Adrenal gland (tissue), 12 donors: Measurements from ENCODE around the gene DDAH2. TPM values are rescaled to one million over a fixed set of nuclear protein-coding genes. Genes with fewer than 3 reads are reported as not detected.

Source experiments
- DNase-seq, 7 donors: peaks; one replicate each; pipeline ENCODE4 v3.0.0-alpha.2; 2019 to 2020
- H3K27ac ChIP-seq, 5 donors: fragments of 200-600 bp; sonication (generic) in 4 of 5; 1 replicate in 3 of 5; 2 replicates in 2 of 5; pipeline versions ENCODE4 v1.5.1 to v1.8.0; 2016 to 2020; ENCODE audit warnings: mild to moderate bottlenecking in 1 of 5
- H3K27me3 ChIP-seq: fragments of 200-600 bp; 2 replicates; pipeline ENCODE4 v1.8.0; 2021
- H3K36me3 ChIP-seq, 2 donors: fragments of 200-600 bp; replicated peaks in 1 of 2; 1 replicate in 1 of 2; 2 replicates in 1 of 2; pipeline versions ENCODE4 v1.5.1 to v1.8.0; 2018 to 2022
- H3K4me1 ChIP-seq, 2 donors: fragments of 200-600 bp; replicated peaks in 1 of 2; 1 replicate in 1 of 2; 2 replicates in 1 of 2; pipeline versions ENCODE4 v1.5.1 to v1.8.0; 2018 to 2021
- H3K4me3 ChIP-seq, 4 donors: fragments of 200-600 bp; sonication (generic) in 3 of 4; one replicate each; pipeline ENCODE4 v1.5.1; 2016 to 2018
- H3K9me3 ChIP-seq, 3 donors: fragments of 200-600 bp; sonication (generic) in 1 of 3; replicated peaks in 1 of 3; 1 replicate in 2 of 3; 2 replicates in 1 of 3; pipeline versions ENCODE4 v1.5.1 to v1.8.0; 2016 to 2021
- CTCF ChIP-seq, 6 experiments: fragments of 450-650 bp in 4 of 6; fragments of 200-600 bp in 2 of 6; sonication (generic) in 1 of 6; IDR thresholded peaks; 1 replicate in 5 of 6; 2 replicates in 1 of 6; pipeline versions ENCODE4 v1.5.1 to v1.8.0; 2016 to 2021; ENCODE audit warnings: antibody characterized with exemption in 6 of 6, mild to moderate bottlenecking in 2 of 6, moderate library complexity in 1 of 6
- POLR2A ChIP-seq, 2 donors: fragments of 450-650 bp; IDR thresholded peaks; one replicate each; pipeline ENCODE4 v1.6.1; 2017; ENCODE audit warnings: antibody characterized with exemption in 2 of 2, mild to moderate bottlenecking in 2 of 2, moderate library complexity in 1 of 2
- WGBS, 4 donors: extraction: QIAGEN DNeasy Blood & Tissue Kit in 2 of 4; methylation state at CpG; one replicate each; pipeline versions ENCODE4 v1.1.5 to v1.1.7; 2013 to 2017; 5-methylcytosine and 5-hydroxymethylcytosine counted together
- intact Hi-C, 2 donors: fragments of 100-400 bp; cut with DNase I; formaldehyde crosslinking; loops; one replicate each; pipeline versions ENCODE4 v1.14.1 to v1.15.0; 2022 to 2023
- microRNA-seq, 3 donors: library from miRNA; unstranded; fragments of <30 nt; microRNA quantifications; one replicate each; pipeline ENCODE4, GENCODE V29; 2017 to 2020
- polyA plus RNA-seq, 3 donors: library from polyadenylated mRNA; stranded (reverse); fragments of 200-250 nt in 2 of 3; fragments of 350-450 nt in 1 of 3; fragmentation: Illumina TruSeq in 1 of 3; extraction: RNeasy Lipid Tissue Mini Kit (QIAGEN cat#74804) in 1 of 3; gene quantifications; one replicate each; pipeline ENCODE4 v1.2.3, GENCODE V29; 2013 to 2014
- small RNA-seq, 2 donors: library from RNA; depleted of rRNA; stranded (forward); fragments of <200 nt; gene quantifications; one replicate each; pipeline ENCODE3, GENCODE V24; 2016
- total RNA-seq, 9 donors: library from RNA; depleted of rRNA in 4 of 9; stranded (reverse); fragments of >200 nt in 4 of 9; fragments of 120-200 nt in 1 of 9; fragmentation: NEBNext Ultra II Directional in 1 of 9; extraction: Animal tissue kit (Norgen Biotek cat#: 25700) in 1 of 9; gene quantifications; one replicate each; pipeline versions ENCODE4 v1.1.0 to v1.2.4, GENCODE V29; 2013 to 2023
- donor health status: healthy with polysubstance abuse.
- donor health status: Bipolar disorder and iron deficiency.
- donor health status: DM: yes; HTN: yes; CAD: no.
- donor health status: DM: no; HTN: no; CAD: no.
- donor health status: DM: no; HTN: no; CAD: no.
- donor health status: DM: yes; HTN: yes; CAD: no.

The DDAH2 gene
- total and polyA plus RNA-seq, 12 donors: 6.4 to 202 (median 33.1) TPM

DNA sequence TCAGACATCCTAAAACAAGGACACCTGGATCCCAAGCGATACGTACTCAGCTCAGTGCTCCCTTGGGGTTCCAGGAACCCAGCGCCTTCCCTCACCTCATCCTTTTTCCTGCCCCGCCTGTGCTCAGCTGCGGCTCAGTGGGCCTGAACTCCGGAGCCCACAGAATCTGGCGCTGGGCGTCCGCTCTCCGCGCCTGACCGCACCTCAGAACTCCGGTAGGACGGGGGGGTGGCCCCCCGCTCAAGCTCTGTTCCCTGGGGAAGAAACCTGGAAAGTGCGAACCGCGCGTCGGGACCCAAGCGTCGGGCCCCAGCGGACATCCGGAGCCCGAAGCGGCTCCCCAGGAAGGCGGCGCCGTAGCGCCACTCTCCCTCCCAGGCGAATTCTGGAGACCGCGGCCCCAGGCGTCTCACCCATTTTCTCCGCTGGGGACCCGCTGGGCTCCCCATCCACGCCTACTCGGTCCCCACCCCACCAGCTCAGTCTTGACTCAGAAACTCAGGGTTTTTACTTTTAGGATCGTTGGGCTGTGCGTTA, 47.9 kb downstream of the DDAH2 start:
- Histone ChIP-seq H3K9me3 (no peaks in the 10 kb centered on the region), H3K36me3 (peaks cover 0 to 6% of the 10 kb centered on the region in 2 donors), H3K4me1 (peaks cover 9 to 10% of the 10 kb centered on the region in 2 donors), H3K27ac (peak overlapping the region in 3 of 5 donors; percentile 47 to 62 (median 59)), H3K27me3 (no peaks in the 10 kb centered on the region), H3K4me3 (peak overlapping the region in 3 of 4 donors; percentile 20 to 55 (median 27))
- TF ChIP-seq CTCF (IDR thresholded peaks at IDR 0.05) (peak in 2 of 6 experiments; percentile 5 to 8), POLR2A (IDR thresholded peaks at IDR 0.05) (no peak)
- intact Hi-C loops: loop anchor here in 1 of 2 donors (5.0 to 10.0 kb wide), 2 partner anchors 86 to 154 kb away; no protein-coding TSS in a partner anchor
- WGBS, 4 donors: 5 to 9% (median 7%) methylated on average over 7 to 40 of the region's 40 CpGs
- DNase-seq: peak in 3 of 7 donors; percentile 28 to 42 (median 37)

DNA sequence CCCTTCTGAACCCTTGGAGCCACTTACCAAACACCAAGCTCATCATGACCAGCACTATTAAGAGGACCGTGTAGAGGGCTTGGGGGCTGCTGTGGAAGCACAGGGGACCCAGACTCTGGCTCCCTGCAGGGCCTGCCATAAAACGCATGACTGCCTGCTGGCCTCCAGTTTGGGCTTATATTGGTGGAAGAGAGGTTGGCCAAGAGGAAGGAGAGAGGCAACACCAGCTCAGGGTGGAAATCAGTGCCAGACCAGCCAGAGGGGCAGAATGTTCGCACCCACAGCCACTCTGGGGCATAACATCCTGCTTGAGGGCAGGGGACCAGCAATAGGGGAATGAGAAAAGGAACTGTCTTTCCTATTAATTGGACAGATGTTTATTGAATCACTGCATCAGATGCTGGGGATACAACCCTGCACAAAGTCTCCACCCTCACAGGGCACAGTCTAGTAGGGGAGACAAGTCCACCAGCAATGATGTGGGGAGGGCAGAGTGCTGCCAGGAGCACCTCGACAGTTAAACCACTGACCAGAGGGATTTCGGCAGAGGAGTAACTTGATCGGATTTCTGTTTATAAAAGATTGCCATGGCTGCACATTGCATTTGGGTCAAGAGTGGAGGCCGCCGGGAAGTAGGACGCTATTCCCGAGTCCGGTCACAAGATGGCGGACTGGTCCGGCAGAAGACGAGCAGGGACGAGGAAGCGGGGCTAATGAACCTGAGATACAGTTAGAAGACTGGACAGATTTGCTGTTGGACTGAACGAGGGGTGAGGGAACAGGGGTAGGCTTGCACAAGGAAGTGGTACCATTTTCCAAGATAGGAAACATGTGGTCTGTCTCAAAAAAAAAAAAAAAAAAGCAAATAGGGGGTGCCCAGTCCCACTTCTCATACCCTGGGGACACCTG, 48.6 kb downstream of the DDAH2 start, which contains the start of gene LY6G5C:
TSS of gene LY6G5C (minus strand) at position 842 of the 909 bp plus-strand sequence. CDS start at position 148, 694 bp downstream.
- peaks cover 9 to 10% of the 10 kb centered on the region in 2 donors for H3K4me1 ChIP-seq
- intact Hi-C loops: loop anchor here in 1 of 2 donors (5.0 to 10.0 kb wide), 2 partner anchors 87 to 154 kb away; no protein-coding TSS in a partner anchor
- no peaks in the 10 kb centered on the region for H3K27me3 ChIP-seq
- 12 to 13% (median 12%) methylated on average over 17 of the region's 17 CpGs for WGBS, 4 donors
- peak within 1 kb of the TSS in 3 of 4 donors; percentile 20 to 55 (median 27) for H3K4me3 ChIP-seq
- H3K9me3 ChIP-seq: no peaks in the 10 kb centered on the region
- TF ChIP-seq POLR2A (IDR thresholded peaks at IDR 0.05) (peak in 1 of 2 donors; percentile 17), CTCF (IDR thresholded peaks at IDR 0.05) (peak; percentile 23 to 85 (median 73))
- DNase-seq: peak; percentile 82 to 95 (median 88)
- peak within 1 kb of the TSS in 3 of 5 donors; percentile 47 to 62 (median 59) for H3K27ac ChIP-seq
- no peaks in the 10 kb centered on the region for H3K36me3 ChIP-seq

GRCh38 chr6:31677955-31678354, 51.1 kb downstream of the DDAH2 start:
- H3K4me1 ChIP-seq: peaks cover 9 to 10% of the 10 kb centered on the region in 2 donors
- intact Hi-C loops: no loop called here
- no peaks in the 10 kb centered on the region for H3K27me3 ChIP-seq
- H3K9me3 ChIP-seq: no peaks in the 10 kb centered on the region
- H3K27ac ChIP-seq: no peak overlapping the region
- TF ChIP-seq CTCF (IDR thresholded peaks at IDR 0.05): no peak
- no peak for TF ChIP-seq POLR2A (IDR thresholded peaks at IDR 0.05)
- DNase-seq: no peak
- H3K4me3 ChIP-seq: no peak overlapping the region
- 66 to 77% (median 73%) methylated on average over 8 of the region's 8 CpGs for WGBS, 4 donors
- H3K36me3 ChIP-seq: peaks cover 0 to 8% of the 10 kb centered on the region in 2 donors

Small RNAs within 50 kb of the gene (microRNA-seq; reads per million reads assigned to microRNA genes)
- gene MIR4646: 0.38 to 0.89 (median 0.85) reads per million in 3 donors

Small RNAs within 50 kb of the gene (small RNA-seq; reads per million reads assigned to genes)
- gene LY6G6D (0 reads per million in 2 donors), gene MIR4646 (0 reads per million in 2 donors), gene MSH5-SAPCD1 (0 reads per million in 2 donors), gene RF00019 (0 reads per million in 2 donors), gene RNU6-850P (0 reads per million in 2 donors), gene SAPCD1 (0 reads per million in 2 donors)

Other genes starting within 250 kb of the DDAH2 start
Only the 30 nearest of the 42 such genes appear.
- gene LTA, start 157.0 kb downstream of the DDAH2 start, total RNA-seq: 1 to 10 TPM in 2 of 9 donors, not detected in 7; 1.2 to 1.4 TPM
- gene LTA, start 157.0 kb downstream of the DDAH2 start, polyA plus RNA-seq: under 1 TPM in 2 of 3 donors, not detected in 1; 0.20 to 0.72 TPM
- 1 to 10 TPM in 5 of 9 donors, under 1 TPM in 3, not detected in 1; 0.33 to 3.2 (median 1.2) TPM for gene TNF, start 153.7 kb downstream of the DDAH2 start, total RNA-seq
- 1 to 10 TPM in 1 of 3 donors, under 1 TPM in 2; 0.22 to 1.0 (median 0.81) TPM for gene TNF, start 153.7 kb downstream of the DDAH2 start, polyA plus RNA-seq
- gene LTB, start 146.9 kb downstream of the DDAH2 start, total RNA-seq: 1 to 10 TPM in 3 of 9 donors, under 1 TPM in 3, not detected in 3; 0.35 to 4.3 (median 0.95) TPM
- gene LTB, start 146.9 kb downstream of the DDAH2 start, polyA plus RNA-seq: 1 to 10 TPM in 2 of 3 donors, under 1 TPM in 1; 0.31 to 6.7 (median 4.8) TPM
- gene LST1, start 143.0 kb downstream of the DDAH2 start, total RNA-seq: 10 to 100 TPM in 8 of 9 donors, 1 to 10 TPM in 1; 5.8 to 29.0 (median 16.9) TPM
- gene LST1, start 143.0 kb downstream of the DDAH2 start, polyA plus RNA-seq: 10 to 100 TPM in 2 of 3 donors, 1 to 10 TPM in 1; 9.7 to 67.8 (median 49.2) TPM
- gene NCR3, start 136.3 kb downstream of the DDAH2 start, total RNA-seq: under 1 TPM in 1 of 9 donors, not detected in 8; 0.46 TPM
- under 1 TPM in 2 of 3 donors, not detected in 1; 0.10 to 0.24 TPM for gene NCR3, start 136.3 kb downstream of the DDAH2 start, polyA plus RNA-seq
- 100 to 1,000 TPM in 1 of 9 donors, 10 to 100 TPM in 8; 15.3 to 104 (median 64.7) TPM for gene AIF1, start 114.1 kb downstream of the DDAH2 start, total RNA-seq
- 10 to 100 TPM; 61.4 to 81.6 (median 73.0) TPM for gene AIF1, start 114.1 kb downstream of the DDAH2 start, polyA plus RNA-seq
- 100 to 1,000 TPM in 5 of 9 donors, 10 to 100 TPM in 4; 31.9 to 198 (median 103) TPM for gene PRRC2A, start 108.6 kb downstream of the DDAH2 start, total RNA-seq
- gene PRRC2A, start 108.6 kb downstream of the DDAH2 start, polyA plus RNA-seq: 100 to 1,000 TPM in 2 of 3 donors, 10 to 100 TPM in 1; 55.6 to 419 (median 330) TPM
- 100 to 1,000 TPM; 113 to 336 (median 299) TPM for gene BAG6, start 76.6 kb downstream of the DDAH2 start, total RNA-seq
- gene BAG6, start 76.6 kb downstream of the DDAH2 start, polyA plus RNA-seq: 100 to 1,000 TPM; 170 to 799 (median 668) TPM
- 1 to 10 TPM in 8 of 9 donors, not detected in 1; 2.3 to 4.7 (median 3.7) TPM for gene APOM, start 73.4 kb downstream of the DDAH2 start, total RNA-seq
- gene APOM, start 73.4 kb downstream of the DDAH2 start, polyA plus RNA-seq: 10 to 100 TPM in 2 of 3 donors, 1 to 10 TPM in 1; 6.4 to 18.2 (median 10.7) TPM
- 10 to 100 TPM; 23.8 to 37.0 (median 27.2) TPM for gene C6orf47, start 68.5 kb downstream of the DDAH2 start, total RNA-seq
- 10 to 100 TPM; 17.9 to 23.6 (median 20.0) TPM for gene C6orf47, start 68.5 kb downstream of the DDAH2 start, polyA plus RNA-seq
- gene GPANK1, start 64.3 kb downstream of the DDAH2 start, total RNA-seq: 10 to 100 TPM; 10.2 to 61.2 (median 16.9) TPM
- 10 to 100 TPM in 2 of 3 donors, 1 to 10 TPM in 1; 7.4 to 18.3 (median 17.6) TPM for gene GPANK1, start 64.3 kb downstream of the DDAH2 start, polyA plus RNA-seq
- 100 to 1,000 TPM; 142 to 324 (median 177) TPM for gene CSNK2B, start 63.2 kb downstream of the DDAH2 start, total RNA-seq
- 100 to 1,000 TPM; 171 to 239 (median 236) TPM for gene CSNK2B, start 63.2 kb downstream of the DDAH2 start, polyA plus RNA-seq
- gene LY6G5B, start 59.3 kb downstream of the DDAH2 start, total RNA-seq: 10 to 100 TPM in 1 of 9 donors, 1 to 10 TPM in 6, under 1 TPM in 2; 0.48 to 13.3 (median 3.4) TPM
- gene LY6G5B, start 59.3 kb downstream of the DDAH2 start, polyA plus RNA-seq: 10 to 100 TPM in 1 of 3 donors, 1 to 10 TPM in 2; 4.2 to 13.4 (median 8.1) TPM
- 1 to 10 TPM in 5 of 9 donors, under 1 TPM in 3, not detected in 1; 0.39 to 2.5 (median 1.8) TPM for gene LY6G5C, start 48.2 kb downstream of the DDAH2 start, total RNA-seq
- gene LY6G5C, start 48.2 kb downstream of the DDAH2 start, polyA plus RNA-seq: 1 to 10 TPM in 2 of 3 donors, under 1 TPM in 1; 0.75 to 3.6 (median 3.1) TPM
- gene ABHD16A, start 26.0 kb downstream of the DDAH2 start, total RNA-seq: 10 to 100 TPM; 48.0 to 64.4 (median 54.9) TPM
- 10 to 100 TPM; 38.7 to 73.1 (median 62.9) TPM for gene ABHD16A, start 26.0 kb downstream of the DDAH2 start, polyA plus RNA-seq
- under 1 TPM in 1 of 9 donors, not detected in 8; 0.44 TPM for gene LY6G6F, start 22.4 kb downstream of the DDAH2 start, total RNA-seq
- gene LY6G6F, start 22.4 kb downstream of the DDAH2 start, polyA plus RNA-seq: not detected
- not detected for gene LY6G6D, start 14.0 kb downstream of the DDAH2 start, total RNA-seq
- not detected for gene LY6G6D, start 14.0 kb downstream of the DDAH2 start, polyA plus RNA-seq
- gene LY6G6C, start 7.6 kb downstream of the DDAH2 start, total RNA-seq: not detected
- gene LY6G6C, start 7.6 kb downstream of the DDAH2 start, polyA plus RNA-seq: not detected
- under 1 TPM in 2 of 9 donors, not detected in 7; 0.22 to 0.65 TPM for gene MPIG6B, start 5.9 kb downstream of the DDAH2 start, total RNA-seq
- gene MPIG6B, start 5.9 kb downstream of the DDAH2 start, polyA plus RNA-seq: under 1 TPM in 2 of 3 donors, not detected in 1; 0.07 to 0.08 TPM
- gene CLIC1, start 7.2 kb upstream of the DDAH2 start, total RNA-seq: 100 to 1,000 TPM; 176 to 426 (median 217) TPM
- gene CLIC1, start 7.2 kb upstream of the DDAH2 start, polyA plus RNA-seq: 100 to 1,000 TPM; 109 to 252 (median 146) TPM
- gene MSH5, start 10.7 kb upstream of the DDAH2 start, total RNA-seq: 10 to 100 TPM in 3 of 9 donors, 1 to 10 TPM in 6; 3.0 to 16.7 (median 5.9) TPM
- gene MSH5, start 10.7 kb upstream of the DDAH2 start, polyA plus RNA-seq: 10 to 100 TPM in 2 of 3 donors, 1 to 10 TPM in 1; 3.6 to 24.5 (median 16.8) TPM
- 1 to 10 TPM in 1 of 9 donors, under 1 TPM in 3, not detected in 5; 0.46 to 2.3 (median 0.84) TPM for gene SAPCD1, start 33.4 kb upstream of the DDAH2 start, total RNA-seq
- 10 to 100 TPM in 1 of 3 donors, 1 to 10 TPM in 1, under 1 TPM in 1; 0.75 to 17.2 (median 6.0) TPM for gene SAPCD1, start 33.4 kb upstream of the DDAH2 start, polyA plus RNA-seq
- 1 to 10 TPM in 2 of 9 donors, under 1 TPM in 7; 0.17 to 2.3 (median 0.36) TPM for gene VWA7, start 48.0 kb upstream of the DDAH2 start, total RNA-seq
- 1 to 10 TPM in 2 of 3 donors, under 1 TPM in 1; 0.74 to 8.1 (median 1.1) TPM for gene VWA7, start 48.0 kb upstream of the DDAH2 start, polyA plus RNA-seq
- 10 to 100 TPM; 15.0 to 90.8 (median 54.9) TPM for gene VARS1, start 66.5 kb upstream of the DDAH2 start, total RNA-seq
- gene VARS1, start 66.5 kb upstream of the DDAH2 start, polyA plus RNA-seq: 10 to 100 TPM; 58.6 to 74.6 (median 59.2) TPM
- 10 to 100 TPM; 29.2 to 61.3 (median 43.5) TPM for gene LSM2, start 77.7 kb upstream of the DDAH2 start, total RNA-seq
- gene LSM2, start 77.7 kb upstream of the DDAH2 start, polyA plus RNA-seq: 10 to 100 TPM; 28.0 to 55.2 (median 42.8) TPM
- gene HSPA1L, start 86.0 kb upstream of the DDAH2 start, total RNA-seq: 1 to 10 TPM in 8 of 9 donors, under 1 TPM in 1; 0.79 to 4.3 (median 1.9) TPM
- 1 to 10 TPM; 1.0 to 5.3 (median 1.1) TPM for gene HSPA1L, start 86.0 kb upstream of the DDAH2 start, polyA plus RNA-seq
- 100 to 1,000 TPM; 102 to 261 (median 211) TPM for gene HSPA1A, start 86.2 kb upstream of the DDAH2 start, total RNA-seq
- gene HSPA1A, start 86.2 kb upstream of the DDAH2 start, polyA plus RNA-seq: 10 to 100 TPM; 48.5 to 89.4 (median 84.3) TPM
- gene HSPA1B, start 98.4 kb upstream of the DDAH2 start, total RNA-seq: 100 to 1,000 TPM; 156 to 424 (median 265) TPM
- gene HSPA1B, start 98.4 kb upstream of the DDAH2 start, polyA plus RNA-seq: 100 to 1,000 TPM in 1 of 3 donors, 10 to 100 TPM in 2; 29.0 to 102 (median 38.6) TPM
- 100 to 1,000 TPM; 101 to 178 (median 118) TPM for gene NEU1, start 133.5 kb upstream of the DDAH2 start, total RNA-seq
- gene NEU1, start 133.5 kb upstream of the DDAH2 start, polyA plus RNA-seq: 10 to 100 TPM; 57.8 to 94.7 (median 85.9) TPM
- 10 to 100 TPM in 7 of 9 donors, 1 to 10 TPM in 2; 1.2 to 30.1 (median 16.4) TPM for gene SLC44A4, start 149.7 kb upstream of the DDAH2 start, total RNA-seq
- gene SLC44A4, start 149.7 kb upstream of the DDAH2 start, polyA plus RNA-seq: 1 to 10 TPM; 4.7 to 7.7 (median 5.1) TPM